H1 (cell line): ENCODE data around the gene TLCD5. TPM values are rescaled to one million over a fixed set of nuclear protein-coding genes. Genes with fewer than 3 reads are reported as not detected.

Experiments
- BRCA1 ChIP-seq: IDR thresholded peaks from 2 replicates; pipeline ENCODE4 v1.6.1; 2012; ENCODE audit warnings: low read depth, low read length, improper control_type of control experiment
- EGR1 ChIP-seq: IDR thresholded peaks from 2 replicates; pipeline ENCODE4 v1.6.1; 2011; ENCODE audit warnings: low read depth, low read length, borderline replicate concordance
- HDAC6 ChIP-seq: IDR thresholded peaks from one replicate; pipeline ENCODE4 v1.7.1; 2012; ENCODE audit warnings: low read depth, mild to moderate bottlenecking, inconsistent platforms, low read length, moderate library complexity
- RBBP5 ChIP-seq: IDR thresholded peaks from 2 replicates; pipeline ENCODE4 v1.7.1; 2012; ENCODE audit warnings: low read depth, mild to moderate bottlenecking, inconsistent platforms, low read length, moderate library complexity, borderline replicate concordance
- SAP30 ChIP-seq: fragments of 300-600 bp; sonication (generic); IDR thresholded peaks from 2 replicates; pipeline ENCODE4 v1.7.1; 2012; ENCODE audit warnings: low read length, moderate library complexity, mild to moderate bottlenecking, inconsistent platforms; ENCODE audit not compliant: insufficient read depth, insufficient replicate concordance
- polyA plus RNA-seq, 7 experiments: library from polyadenylated mRNA; depleted of rRNA in 3 of 7; stranded (reverse) in 5 of 7; unstranded in 2 of 7; fragments of >200 nt in 5 of 7; fragments of 200-250 nt in 2 of 7; gene quantifications; 1 replicate in 5 of 7; 2 replicates in 1 of 7; 4 replicates in 1 of 7; pipeline versions ENCODE4 v1.2.1 to v1.2.3, GENCODE V29; 2011 to 2013; ENCODE audit warnings: missing spikeins in 2 of 7, mixed read lengths in 2 of 7
- total RNA-seq: library from RNA; stranded (reverse); fragmentation: NEBNext Ultra II Directional; extraction: Animal tissue kit (Norgen Biotek cat#: 25700); gene quantifications from 2 replicates; pipeline ENCODE4 v1.2.1, GENCODE V29; 2021
- TF ChIP-seq, protein P1 (sequence below): IDR thresholded peaks from 2 replicates; pipeline ENCODE4 v1.6.1; 2011; ENCODE audit warnings: low read length, improper control_type of control experiment

The TLCD5 gene
- total and polyA plus RNA-seq, 2 of the 8 experiments (the other 6 are each of a cell fraction or from before 2014, with no cell fraction given) = 9.5 to 10.1 TPM

- TF ChIP-seq, protein P1, sequence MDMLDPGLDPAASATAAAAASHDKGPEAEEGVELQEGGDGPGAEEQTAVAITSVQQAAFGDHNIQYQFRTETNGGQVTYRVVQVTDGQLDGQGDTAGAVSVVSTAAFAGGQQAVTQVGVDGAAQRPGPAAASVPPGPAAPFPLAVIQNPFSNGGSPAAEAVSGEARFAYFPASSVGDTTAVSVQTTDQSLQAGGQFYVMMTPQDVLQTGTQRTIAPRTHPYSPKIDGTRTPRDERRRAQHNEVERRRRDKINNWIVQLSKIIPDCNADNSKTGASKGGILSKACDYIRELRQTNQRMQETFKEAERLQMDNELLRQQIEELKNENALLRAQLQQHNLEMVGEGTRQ = no peak
- TF ChIP-seq BRCA1 (no peak), RBBP5 (no peak), HDAC6 (no peak), EGR1 (no peak), SAP30 (no peak)
Observed at GRCh38 chr11:120306519-120307242, 18.4 kb upstream of the TLCD5 start (continued).
